GM23338 (cell line): Measurements from ENCODE around the gene KCNIP2. TPM values are rescaled to one million over a fixed set of nuclear protein-coding genes. Genes with fewer than 3 reads are reported as not detected.

Experiments used
- ATAC-seq: fragments of 200-7000 bp; cut with Tn5 transposase; 3 replicates; pipeline ENCODE4 v1.9.1; 2020
- DNase-seq: peaks from one replicate; pipeline ENCODE4 v3.0.0-alpha.2; 2015; ENCODE audit warnings: low spot score
- H2AFZ ChIP-seq: fragments of 200-600 bp; sonication (generic); 2 replicates; pipeline ENCODE4 v1.8.0; 2016; ENCODE audit warnings: antibody characterized with exemption, mild to moderate bottlenecking, moderate library complexity
- H3F3A ChIP-seq: fragments of 200-600 bp; sonication (generic); replicated peaks from 2 replicates; pipeline ENCODE4 v1.8.0; 2017; ENCODE audit warnings: antibody characterized with exemption, mixed run types, low read depth
- H3K27ac ChIP-seq: fragments of 200-600 bp; sonication (generic); 2 replicates; pipeline ENCODE4 v1.6.1; 2016; ENCODE audit warnings: low read depth
- H3K27me3 ChIP-seq: fragments of 200-600 bp; sonication (generic); 2 replicates; pipeline ENCODE4 v1.8.0; 2016; ENCODE audit warnings: mild to moderate bottlenecking, mixed run types, moderate library complexity; ENCODE audit not compliant: insufficient read depth
- H3K36me3 ChIP-seq: fragments of 200-600 bp; sonication (generic); 2 replicates; pipeline ENCODE4 v1.8.0; 2016; ENCODE audit warnings: mild to moderate bottlenecking; ENCODE audit not compliant: insufficient read depth
- H3K4me1 ChIP-seq: fragments of 200-600 bp; sonication (generic); 2 replicates; pipeline ENCODE4 v1.8.0; 2016; ENCODE audit warnings: mild to moderate bottlenecking, moderate library complexity; ENCODE audit not compliant: insufficient read depth
- H3K4me2 ChIP-seq: fragments of 200-600 bp; sonication (generic); 2 replicates; pipeline ENCODE4 v1.7.1; 2017; ENCODE audit warnings: mixed run types
- H3K4me3 ChIP-seq: fragments of 200-600 bp; sonication (generic); 2 replicates; pipeline ENCODE4 v1.6.1; 2016; ENCODE audit warnings: mixed run types
- H3K79me2 ChIP-seq: fragments of 200-600 bp; sonication (generic); replicated peaks from 2 replicates; pipeline ENCODE4 v1.8.0; 2017; ENCODE audit warnings: mild to moderate bottlenecking; ENCODE audit not compliant: insufficient read depth
- H3K9me2 ChIP-seq: fragments of 200-600 bp; sonication (generic); 2 replicates; pipeline ENCODE4 v1.8.0; 2017; ENCODE audit not compliant: insufficient read depth
- H4K20me1 ChIP-seq: fragments of 200-600 bp; sonication (generic); replicated peaks from 2 replicates; pipeline ENCODE4 v1.8.0; 2017; ENCODE audit warnings: mild to moderate bottlenecking; ENCODE audit not compliant: insufficient read depth
- H3K27ac Mint-ChIP-seq: 2 replicates; pipeline ENCODE4 v1.8.0; 2020; ENCODE audit warnings: inconsistent platforms, mild to moderate bottlenecking, moderate library complexity, mixed read lengths
- H3K27me3 Mint-ChIP-seq: 3 replicates; pipeline ENCODE4 v1.8.0; 2022; ENCODE audit warnings: low read depth, mild to moderate bottlenecking, moderate library complexity, mixed read lengths, inconsistent platforms; ENCODE audit not compliant: insufficient read depth, poor library complexity
- H3K36me3 Mint-ChIP-seq: 3 replicates; pipeline ENCODE4 v1.8.0; 2021; ENCODE audit warnings: low read depth, mild to moderate bottlenecking, inconsistent platforms, moderate library complexity, mixed read lengths
- H3K4me1 Mint-ChIP-seq: 3 replicates; pipeline ENCODE4 v1.8.0; 2020; ENCODE audit warnings: mild to moderate bottlenecking, inconsistent platforms, mixed read lengths
- H3K4me3 Mint-ChIP-seq: 3 replicates; pipeline ENCODE4 v1.8.0; 2021; ENCODE audit warnings: moderate library complexity, mild to moderate bottlenecking, inconsistent platforms, mixed read lengths
- H3K9me3 Mint-ChIP-seq: 3 replicates; pipeline ENCODE4 v1.8.0; 2020; ENCODE audit warnings: moderate library complexity, mild to moderate bottlenecking, inconsistent platforms, mixed read lengths
- CREB1 ChIP-seq: fragments of 250-450 bp; sonication (Bioruptor Pico); IDR thresholded peaks from 2 replicates; pipeline ENCODE4 v1.5.0; 2020; ENCODE audit warnings: low read depth, mild to moderate bottlenecking, moderate library complexity
- ETS1 ChIP-seq: IDR thresholded peaks from 2 replicates; pipeline ENCODE4 v1.6.1; 2016; ENCODE audit warnings: antibody characterized with exemption
- EZH2 ChIP-seq: fragments of 200-600 bp; sonication (generic); IDR thresholded peaks from one replicate; pipeline ENCODE4 v1.8.0; 2017; ENCODE audit warnings: antibody characterized with exemption, mild to moderate bottlenecking, low read depth; ENCODE audit not compliant: unreplicated experiment
- EZH2phosphoT487 ChIP-seq: fragments of 200-600 bp; sonication (generic); IDR thresholded peaks from one replicate; pipeline ENCODE4 v1.8.1; 2018; ENCODE audit warnings: antibody characterized with exemption; ENCODE audit not compliant: unreplicated experiment
- NANOG ChIP-seq: IDR thresholded peaks from 2 replicates; pipeline ENCODE4 v1.6.1; 2016; ENCODE audit warnings: antibody characterized with exemption, borderline replicate concordance
- POLR2AphosphoS5 ChIP-seq: IDR thresholded peaks from 2 replicates; pipeline ENCODE4 v1.6.1; 2016; ENCODE audit warnings: antibody characterized with exemption, low read depth
- STAT1 ChIP-seq: IDR thresholded peaks from one replicate; pipeline ENCODE4 v1.6.1; 2016; ENCODE audit warnings: antibody characterized with exemption; ENCODE audit not compliant: unreplicated experiment
- ZNF462 ChIP-seq: fragments of 250-450 bp; sonication (Bioruptor Pico); IDR thresholded peaks from 2 replicates; pipeline ENCODE4 v1.5.0; 2020; ENCODE audit warnings: mild to moderate bottlenecking, moderate library complexity
- polyA plus RNA-seq: library from polyadenylated mRNA; unstranded; fragments of >200 nt; fragmentation: Nextera tagmentation; extraction: Ambion mirVana; gene quantifications from 2 replicates; pipeline ENCODE4 v1.2.1, GENCODE V29; 2016
- total RNA-seq: library from RNA; depleted of rRNA; stranded (reverse); fragments of >200 nt; shearing (Covaris generic); gene quantifications from 2 replicates; pipeline ENCODE4 v1.2.3, GENCODE V29; 2014
- TF ChIP-seq, protein P1 (sequence below): IDR thresholded peaks from one replicate; pipeline ENCODE4 v1.6.1; 2018; ENCODE audit warnings: antibody characterized with exemption; ENCODE audit not compliant: unreplicated experiment
- TF ChIP-seq, protein P2 (sequence below), 2 experiments: fragments of 200-600 bp in 1 of 2; sonication (generic) in 1 of 2; conservative IDR thresholded peaks; 2 replicates each; pipeline versions ENCODE4 v1.5.1 to v1.6.1; 2016 to 2017; ENCODE audit warnings: antibody characterized with exemption in 2 of 2, low read depth in 2 of 2, mild to moderate bottlenecking in 2 of 2, moderate library complexity in 1 of 2

Gene KCNIP2
- total and polyA plus RNA-seq, 2 experiments from 2014 or later: 2.2 to 2.6 TPM

- no peak for TF ChIP-seq CREB1 (CRISPR knock-in tag)
Measured at GRCh38 chr10:101843032-101844021, at the start of gene KCNIP2 (continued).

GRCh38 chr10:101892782-101893391, 49.3 kb upstream of the KCNIP2 start:
- H3K36me3 Mint-ChIP-seq: no peaks in the 10 kb centered on the region
- H3K9me2 ChIP-seq: no peaks in the 10 kb centered on the region
- DNase-seq (no peak), ATAC-seq (no peak)
- H3K36me3 ChIP-seq: no peaks in the 10 kb centered on the region
- H3K79me2 ChIP-seq: no peaks in the 10 kb centered on the region
- no peaks in the 10 kb centered on the region for H3K27me3 ChIP-seq
- no peak overlapping the region for H3K4me2 ChIP-seq
- no peaks in the 10 kb centered on the region for H3K4me1 Mint-ChIP-seq
- no peak overlapping the region for H2AFZ ChIP-seq
- H3K4me3 ChIP-seq: no peak overlapping the region
- no peak overlapping the region for H3K27ac Mint-ChIP-seq
- no peak overlapping the region for H3K27ac ChIP-seq
- no peaks in the 10 kb centered on the region for H3K9me3 Mint-ChIP-seq
- H3K27me3 Mint-ChIP-seq: peaks cover 3% of the 10 kb centered on the region
- no peaks in the 10 kb centered on the region for H3K4me1 ChIP-seq
- no peak overlapping the region for H3K4me3 Mint-ChIP-seq
- no peaks in the 10 kb centered on the region for H3F3A ChIP-seq
- no peaks in the 10 kb centered on the region for H4K20me1 ChIP-seq
- TF ChIP-seq, protein P1, sequence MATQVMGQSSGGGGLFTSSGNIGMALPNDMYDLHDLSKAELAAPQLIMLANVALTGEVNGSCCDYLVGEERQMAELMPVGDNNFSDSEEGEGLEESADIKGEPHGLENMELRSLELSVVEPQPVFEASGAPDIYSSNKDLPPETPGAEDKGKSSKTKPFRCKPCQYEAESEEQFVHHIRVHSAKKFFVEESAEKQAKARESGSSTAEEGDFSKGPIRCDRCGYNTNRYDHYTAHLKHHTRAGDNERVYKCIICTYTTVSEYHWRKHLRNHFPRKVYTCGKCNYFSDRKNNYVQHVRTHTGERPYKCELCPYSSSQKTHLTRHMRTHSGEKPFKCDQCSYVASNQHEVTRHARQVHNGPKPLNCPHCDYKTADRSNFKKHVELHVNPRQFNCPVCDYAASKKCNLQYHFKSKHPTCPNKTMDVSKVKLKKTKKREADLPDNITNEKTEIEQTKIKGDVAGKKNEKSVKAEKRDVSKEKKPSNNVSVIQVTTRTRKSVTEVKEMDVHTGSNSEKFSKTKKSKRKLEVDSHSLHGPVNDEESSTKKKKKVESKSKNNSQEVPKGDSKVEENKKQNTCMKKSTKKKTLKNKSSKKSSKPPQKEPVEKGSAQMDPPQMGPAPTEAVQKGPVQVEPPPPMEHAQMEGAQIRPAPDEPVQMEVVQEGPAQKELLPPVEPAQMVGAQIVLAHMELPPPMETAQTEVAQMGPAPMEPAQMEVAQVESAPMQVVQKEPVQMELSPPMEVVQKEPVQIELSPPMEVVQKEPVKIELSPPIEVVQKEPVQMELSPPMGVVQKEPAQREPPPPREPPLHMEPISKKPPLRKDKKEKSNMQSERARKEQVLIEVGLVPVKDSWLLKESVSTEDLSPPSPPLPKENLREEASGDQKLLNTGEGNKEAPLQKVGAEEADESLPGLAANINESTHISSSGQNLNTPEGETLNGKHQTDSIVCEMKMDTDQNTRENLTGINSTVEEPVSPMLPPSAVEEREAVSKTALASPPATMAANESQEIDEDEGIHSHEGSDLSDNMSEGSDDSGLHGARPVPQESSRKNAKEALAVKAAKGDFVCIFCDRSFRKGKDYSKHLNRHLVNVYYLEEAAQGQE: no peak
- TF ChIP-seq, protein P2, sequence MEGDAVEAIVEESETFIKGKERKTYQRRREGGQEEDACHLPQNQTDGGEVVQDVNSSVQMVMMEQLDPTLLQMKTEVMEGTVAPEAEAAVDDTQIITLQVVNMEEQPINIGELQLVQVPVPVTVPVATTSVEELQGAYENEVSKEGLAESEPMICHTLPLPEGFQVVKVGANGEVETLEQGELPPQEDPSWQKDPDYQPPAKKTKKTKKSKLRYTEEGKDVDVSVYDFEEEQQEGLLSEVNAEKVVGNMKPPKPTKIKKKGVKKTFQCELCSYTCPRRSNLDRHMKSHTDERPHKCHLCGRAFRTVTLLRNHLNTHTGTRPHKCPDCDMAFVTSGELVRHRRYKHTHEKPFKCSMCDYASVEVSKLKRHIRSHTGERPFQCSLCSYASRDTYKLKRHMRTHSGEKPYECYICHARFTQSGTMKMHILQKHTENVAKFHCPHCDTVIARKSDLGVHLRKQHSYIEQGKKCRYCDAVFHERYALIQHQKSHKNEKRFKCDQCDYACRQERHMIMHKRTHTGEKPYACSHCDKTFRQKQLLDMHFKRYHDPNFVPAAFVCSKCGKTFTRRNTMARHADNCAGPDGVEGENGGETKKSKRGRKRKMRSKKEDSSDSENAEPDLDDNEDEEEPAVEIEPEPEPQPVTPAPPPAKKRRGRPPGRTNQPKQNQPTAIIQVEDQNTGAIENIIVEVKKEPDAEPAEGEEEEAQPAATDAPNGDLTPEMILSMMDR (conservative IDR thresholded peaks at IDR 0.05; ENCODE audit: low read depth in 2 of 2): no peak
- TF ChIP-seq POLR2AphosphoS5 (no peak), EZH2 (no peak), EZH2phosphoT487 (no peak), NANOG (no peak), CREB1 (CRISPR knock-in tag) (no peak), ZNF462 (no peak), STAT1 (no peak), ETS1 (no peak)
